ENCODE results near the gene NXNL2.

Gene NXNL2

DNA sequence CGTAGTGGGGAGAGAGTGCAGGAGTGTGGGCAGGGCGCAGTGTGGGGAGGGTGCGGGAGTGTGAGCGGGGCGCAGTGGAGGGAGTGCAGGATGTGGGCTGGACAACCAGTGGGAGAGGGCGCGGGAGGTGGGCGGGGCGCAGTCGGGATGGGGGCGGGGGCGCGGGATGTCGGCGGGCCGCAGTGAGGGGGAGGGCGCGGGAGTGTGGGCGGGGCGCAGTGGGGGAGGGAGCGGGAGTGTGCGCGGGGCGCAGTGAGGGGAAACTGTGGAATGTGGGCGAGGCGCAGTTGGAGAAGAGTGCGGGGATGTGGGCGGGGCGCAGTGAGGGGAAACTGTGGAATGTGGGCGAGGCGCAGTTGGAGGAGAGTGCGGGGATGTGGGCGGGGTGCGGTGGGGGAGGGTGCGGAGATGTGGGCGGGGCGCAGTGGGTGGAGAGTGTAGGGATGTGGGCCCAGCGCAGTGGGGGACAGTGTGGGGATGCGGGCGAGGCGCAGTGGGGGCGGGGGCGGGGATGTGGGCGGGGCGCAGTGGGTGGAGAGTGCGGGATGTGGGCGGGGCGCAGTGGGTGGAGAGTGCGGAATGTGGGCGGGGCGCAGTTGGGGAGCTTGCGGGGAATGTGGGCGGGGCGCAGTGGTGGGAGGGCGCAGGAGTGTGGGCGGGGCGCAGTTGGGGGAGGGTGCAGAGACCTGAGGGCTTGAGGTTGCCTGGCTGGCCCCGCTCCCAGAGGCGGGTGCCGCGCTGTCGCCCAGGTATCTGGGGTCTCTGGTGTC is at the start of gene NXNL2:
NXNL2 (plus strand) TSS at position 723 of the 770 bp plus-strand sequence. CDS start 257 bp downstream, outside the sequence.
- peak; percentile 47 to 92 for DNase-seq (ENCODE audit: low spot score in 2 of 2)
- in situ Hi-C loops (cut with MboI; ENCODE audit: low sequenced_read_pairs) = no loop called here
- Histone ChIP-seq H3K36me3 (replicated peaks) (no peaks in the 10 kb centered on the region), H3K9me3 (no peaks in the 10 kb centered on the region), H3K4me3 (peak within 1 kb of the TSS; percentile 43), H3K4me1 (peaks cover 6% of the 10 kb centered on the region), H3K27me3 (ENCODE audit: low read depth) (no peaks in the 10 kb centered on the region)

DNA sequence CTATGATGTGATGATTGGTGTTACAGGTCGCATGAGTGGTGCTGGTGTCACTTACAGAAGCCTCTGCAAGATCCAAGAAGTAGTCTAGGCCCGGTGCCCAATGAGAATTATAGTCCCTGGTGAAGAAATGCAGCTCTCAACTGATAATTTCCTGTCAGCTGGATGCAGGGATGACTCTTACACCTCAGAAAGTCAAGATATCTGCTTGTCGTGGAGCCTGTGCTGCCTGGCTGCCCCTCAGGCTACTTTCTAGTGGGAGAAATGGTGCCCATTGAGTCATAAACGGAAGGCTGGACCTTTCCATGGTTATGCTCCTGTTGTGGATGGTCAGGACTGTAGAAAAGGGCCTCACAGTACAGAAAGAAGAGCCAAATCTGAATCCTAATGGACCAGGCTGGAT is 46.8 kb upstream of the NXNL2 start:
- no peaks in the 10 kb centered on the region for H3K36me3 ChIP-seq (replicated peaks)
- H3K27me3 ChIP-seq (ENCODE audit: low read depth) = no peaks in the 10 kb centered on the region
- in situ Hi-C loops (cut with MboI; ENCODE audit: low sequenced_read_pairs) = no loop called here
- H3K9me3 ChIP-seq = no peaks in the 10 kb centered on the region
- no peak overlapping the region for H3K4me3 ChIP-seq
- no peaks in the 10 kb centered on the region for H3K4me1 ChIP-seq
- no peak for DNase-seq (ENCODE audit: low spot score in 2 of 2)

DNA sequence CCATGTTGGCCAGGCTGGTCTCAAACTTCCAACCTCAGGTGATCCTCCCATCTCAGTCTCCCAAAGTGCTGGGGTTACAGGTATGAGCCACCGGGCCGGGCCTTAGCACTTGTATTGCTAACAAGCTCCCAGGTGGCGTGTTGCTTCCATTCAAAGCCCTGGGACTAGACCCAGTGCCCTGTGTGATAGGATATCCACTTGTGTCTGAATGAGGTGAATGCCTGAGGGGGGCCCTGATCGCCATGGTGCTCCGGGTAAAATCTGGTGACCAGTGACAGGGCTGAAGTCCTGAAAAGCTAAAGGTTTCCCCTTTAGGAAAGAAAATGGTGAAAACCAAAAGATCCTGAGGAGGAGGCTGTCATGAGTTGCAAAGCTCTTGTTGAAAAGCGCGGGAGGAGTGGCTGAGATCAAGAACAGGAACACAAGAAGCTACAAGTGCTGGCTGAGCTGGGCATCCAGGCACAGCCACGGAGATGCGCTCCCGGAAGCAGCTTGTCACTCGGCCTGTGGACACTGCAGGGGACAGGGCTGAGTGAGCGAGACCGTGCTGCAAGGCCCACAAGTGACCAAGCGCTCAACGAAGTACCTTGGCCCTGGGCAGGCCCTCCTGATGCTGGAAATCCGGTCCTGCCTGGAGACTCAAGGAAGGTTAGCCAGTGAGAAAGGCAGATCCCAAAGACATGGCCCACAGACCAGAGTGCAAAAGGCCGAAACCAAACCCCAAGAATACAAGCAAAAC is 39.8 kb upstream of the NXNL2 start:
- in situ Hi-C loops (cut with MboI; ENCODE audit: low sequenced_read_pairs) = no loop called here
- H3K27me3 ChIP-seq (ENCODE audit: low read depth) = no peaks in the 10 kb centered on the region
- DNase-seq (ENCODE audit: low spot score in 2 of 2) = no peak
- no peaks in the 10 kb centered on the region for H3K9me3 ChIP-seq
- H3K4me3 ChIP-seq = no peak overlapping the region
- H3K36me3 ChIP-seq (replicated peaks) = no peaks in the 10 kb centered on the region
- H3K4me1 ChIP-seq = no peaks in the 10 kb centered on the region

DNA sequence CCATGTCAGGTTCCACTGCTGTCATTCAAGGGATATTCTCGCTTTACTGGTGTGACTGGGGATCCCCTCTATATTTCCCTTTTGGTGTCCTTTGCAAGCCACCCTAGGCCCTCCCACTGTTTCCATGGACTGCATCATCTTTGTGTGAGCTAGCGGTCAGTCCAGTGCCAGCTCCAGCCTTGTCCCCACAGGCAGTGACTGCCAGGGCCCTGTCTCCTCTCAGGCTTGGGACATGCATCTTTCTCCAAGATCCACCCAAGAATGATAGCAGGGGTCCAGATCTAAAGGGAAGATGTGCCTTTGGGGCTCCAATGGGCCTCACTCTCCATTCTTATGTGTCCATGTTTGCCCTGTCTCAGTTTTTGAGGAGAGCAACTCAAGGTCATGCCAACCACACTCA is 37.8 kb upstream of the NXNL2 start:
- in situ Hi-C loops (cut with MboI; ENCODE audit: low sequenced_read_pairs) = no loop called here
- H3K36me3 ChIP-seq (replicated peaks) = no peaks in the 10 kb centered on the region
- H3K4me1 ChIP-seq = no peaks in the 10 kb centered on the region
- H3K9me3 ChIP-seq = no peaks in the 10 kb centered on the region
- no peak overlapping the region for H3K4me3 ChIP-seq
- no peaks in the 10 kb centered on the region for H3K27me3 ChIP-seq (ENCODE audit: low read depth)
- no peak for DNase-seq (ENCODE audit: low spot score in 2 of 2)

DNA sequence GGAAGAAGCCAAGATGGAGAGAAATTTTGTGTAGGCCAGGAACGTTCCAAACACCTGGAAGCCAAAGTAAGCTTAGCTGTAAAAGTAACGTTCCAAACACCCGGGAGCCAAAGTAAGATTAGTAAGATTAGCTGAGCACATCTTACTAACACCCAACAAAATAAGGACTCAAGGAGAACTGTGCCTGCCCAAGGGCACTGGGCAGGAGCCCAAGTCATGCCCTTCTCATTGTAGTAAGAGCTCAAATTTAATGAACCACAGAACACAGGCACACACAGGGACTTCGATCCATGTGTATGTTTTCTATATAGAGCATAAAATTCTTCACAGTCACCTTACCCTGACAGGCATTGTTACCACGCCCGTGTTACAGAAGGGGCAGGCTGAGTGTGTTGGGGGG is 36.1 kb upstream of the NXNL2 start:
- in situ Hi-C loops (cut with MboI; ENCODE audit: low sequenced_read_pairs) = no loop called here
- Histone ChIP-seq H3K4me1 (no peaks in the 10 kb centered on the region), H3K4me3 (no peak overlapping the region), H3K36me3 (replicated peaks) (no peaks in the 10 kb centered on the region), H3K9me3 (no peaks in the 10 kb centered on the region), H3K27me3 (ENCODE audit: low read depth) (no peaks in the 10 kb centered on the region)
- no peak for DNase-seq (ENCODE audit: low spot score in 2 of 2)

DNA sequence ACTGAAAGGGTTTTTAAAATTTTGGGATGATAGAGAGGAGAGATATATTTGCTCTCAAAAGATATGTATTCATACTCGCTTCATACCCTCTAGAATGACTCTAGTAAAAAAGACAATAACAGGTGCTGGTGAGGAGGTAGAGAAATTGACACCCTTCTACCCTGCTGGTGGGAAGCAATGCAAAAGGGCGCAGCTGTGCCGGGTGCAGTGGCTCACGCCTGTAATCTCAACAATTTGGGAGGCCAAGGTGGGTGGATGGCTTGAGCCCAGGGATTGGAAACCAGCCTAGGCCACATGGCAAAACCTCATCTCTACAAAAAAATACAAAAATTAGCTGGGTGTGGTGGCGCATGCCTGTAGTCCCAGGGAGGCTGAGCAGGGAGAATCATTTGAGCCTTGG is 33.9 kb upstream of the NXNL2 start:
- no peaks in the 10 kb centered on the region for H3K9me3 ChIP-seq
- no peak for DNase-seq (ENCODE audit: low spot score in 2 of 2)
- H3K27me3 ChIP-seq (ENCODE audit: low read depth) = no peaks in the 10 kb centered on the region
- in situ Hi-C loops (cut with MboI; ENCODE audit: low sequenced_read_pairs) = no loop called here
- H3K36me3 ChIP-seq (replicated peaks) = no peaks in the 10 kb centered on the region
- no peak overlapping the region for H3K4me3 ChIP-seq
- no peaks in the 10 kb centered on the region for H3K4me1 ChIP-seq

DNA sequence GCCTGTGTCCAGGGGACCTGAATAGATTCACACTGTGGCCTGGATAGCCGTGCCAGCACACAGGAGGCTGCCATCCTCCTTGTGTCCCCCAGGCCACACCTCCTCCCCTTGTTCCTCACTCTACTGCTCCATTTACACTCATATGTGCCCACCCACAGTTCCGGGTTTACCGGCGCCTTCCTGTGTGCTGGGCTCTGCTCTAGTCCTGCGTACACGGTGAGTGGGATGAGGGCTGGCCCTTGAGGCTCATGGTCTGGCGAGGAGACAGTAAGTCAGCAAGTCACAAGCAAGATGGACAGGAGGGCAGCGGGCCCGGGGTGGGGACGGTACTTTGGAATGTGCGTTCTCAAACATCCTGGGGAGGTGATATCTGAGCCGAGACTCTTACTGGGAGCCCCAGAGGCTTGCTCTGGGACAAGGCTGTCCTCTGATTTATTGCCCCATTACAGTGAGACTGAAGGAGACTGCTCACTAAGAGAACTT is 32.4 kb upstream of the NXNL2 start:
- H3K4me3 ChIP-seq = no peak overlapping the region

DNA sequence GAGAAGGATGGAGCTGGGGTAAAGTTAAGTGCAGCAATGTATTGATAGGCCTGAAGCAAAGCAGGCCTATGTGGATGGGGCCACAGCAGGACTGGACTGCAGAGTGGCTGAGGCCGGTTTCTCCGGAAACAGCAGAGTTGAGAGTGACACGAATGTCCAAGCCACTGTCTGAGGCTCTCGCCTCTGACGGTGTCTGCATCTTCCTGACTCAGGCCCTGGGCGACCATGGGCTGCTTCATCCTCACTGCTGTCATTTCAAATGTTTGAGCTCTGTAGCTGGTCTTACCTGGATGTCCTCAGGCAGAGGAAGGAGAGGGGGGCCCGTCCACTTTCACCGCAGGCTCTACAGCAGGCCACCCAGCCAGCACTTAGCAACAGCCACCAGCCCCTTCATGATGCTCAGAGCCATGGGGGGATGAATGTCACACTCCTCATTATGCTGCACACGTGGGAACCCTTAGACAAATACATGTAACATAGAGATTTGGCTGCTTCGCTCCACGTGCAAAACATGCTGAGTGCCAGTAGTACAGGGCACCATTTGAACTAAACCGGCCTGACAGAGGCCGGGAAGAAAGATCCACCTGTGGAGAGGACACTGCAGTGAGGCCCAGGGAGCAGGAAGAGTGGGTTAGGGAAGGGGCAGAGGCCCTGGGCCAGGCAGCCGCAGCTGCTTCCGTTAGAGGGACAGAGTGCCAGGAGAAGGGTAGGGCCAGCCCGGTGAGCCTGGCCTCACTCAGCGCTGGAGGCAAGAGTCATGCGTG is 31.7 kb upstream of the NXNL2 start:
- H3K4me3 ChIP-seq = no peak overlapping the region
- no peaks in the 10 kb centered on the region for H3K27me3 ChIP-seq (ENCODE audit: low read depth)
- H3K4me1 ChIP-seq = no peaks in the 10 kb centered on the region
- no peak for DNase-seq (ENCODE audit: low spot score in 2 of 2)
- H3K9me3 ChIP-seq = no peaks in the 10 kb centered on the region
- in situ Hi-C loops (cut with MboI; ENCODE audit: low sequenced_read_pairs) = no loop called here
- no peaks in the 10 kb centered on the region for H3K36me3 ChIP-seq (replicated peaks)

More for the DNA sequence above, 32.4 kb upstream of the NXNL2 start:
- H3K36me3 ChIP-seq (replicated peaks) = no peaks in the 10 kb centered on the region
- no peaks in the 10 kb centered on the region for H3K9me3 ChIP-seq
- no peaks in the 10 kb centered on the region for H3K27me3 ChIP-seq (ENCODE audit: low read depth)
- no peak for DNase-seq (ENCODE audit: low spot score in 2 of 2)
- in situ Hi-C loops (cut with MboI; ENCODE audit: low sequenced_read_pairs) = no loop called here
- H3K4me1 ChIP-seq = no peaks in the 10 kb centered on the region

DNA sequence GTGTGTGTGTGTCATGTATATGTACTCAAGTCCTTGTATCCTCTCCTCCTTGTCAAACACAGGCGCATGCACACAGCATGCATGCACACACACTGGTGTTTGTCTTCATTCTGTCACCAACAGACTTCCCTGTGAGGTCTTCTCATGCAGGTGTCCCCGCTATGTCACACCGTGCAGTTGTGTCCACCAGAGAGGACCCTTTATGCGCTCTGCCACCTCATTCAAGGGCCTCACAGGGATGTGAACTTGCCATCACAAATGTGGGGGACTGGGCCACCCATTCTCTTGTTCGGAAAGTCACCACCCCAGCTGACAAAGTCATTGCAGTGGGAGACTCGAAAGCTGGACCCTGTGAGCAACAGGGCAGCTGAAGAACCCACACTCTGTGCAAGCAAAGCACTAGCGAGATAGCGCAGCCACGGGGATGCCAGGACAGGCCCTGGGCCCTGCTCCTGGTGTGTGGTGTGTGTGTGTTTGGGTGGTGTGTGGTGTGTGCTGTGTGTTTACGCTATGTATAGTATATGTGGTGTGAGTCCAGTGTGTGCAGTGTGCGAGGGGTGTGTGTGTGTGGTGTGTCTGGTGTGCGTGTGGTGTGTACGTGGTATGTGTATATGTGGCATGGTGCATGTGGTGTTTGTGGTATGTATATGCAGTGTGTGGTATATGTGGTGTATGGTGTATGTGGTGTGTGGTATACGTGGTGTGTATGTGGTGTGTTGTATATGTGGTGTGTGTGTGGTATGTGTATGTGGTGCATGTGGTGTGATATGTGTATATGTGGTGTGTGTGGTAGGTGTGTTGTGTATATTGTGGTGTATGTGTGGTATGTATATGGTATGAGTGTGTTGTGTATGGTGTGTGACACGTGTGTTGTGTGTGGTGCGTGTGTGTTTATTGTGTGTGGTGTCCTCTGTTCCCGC is 30.9 kb upstream of the NXNL2 start:
- no peaks in the 10 kb centered on the region for H3K9me3 ChIP-seq
- in situ Hi-C loops (cut with MboI; ENCODE audit: low sequenced_read_pairs) = no loop called here
- no peaks in the 10 kb centered on the region for H3K4me1 ChIP-seq
- H3K36me3 ChIP-seq (replicated peaks) = no peaks in the 10 kb centered on the region
- no peak overlapping the region for H3K4me3 ChIP-seq
- no peaks in the 10 kb centered on the region for H3K27me3 ChIP-seq (ENCODE audit: low read depth)
- DNase-seq (ENCODE audit: low spot score in 2 of 2) = no peak

DNA sequence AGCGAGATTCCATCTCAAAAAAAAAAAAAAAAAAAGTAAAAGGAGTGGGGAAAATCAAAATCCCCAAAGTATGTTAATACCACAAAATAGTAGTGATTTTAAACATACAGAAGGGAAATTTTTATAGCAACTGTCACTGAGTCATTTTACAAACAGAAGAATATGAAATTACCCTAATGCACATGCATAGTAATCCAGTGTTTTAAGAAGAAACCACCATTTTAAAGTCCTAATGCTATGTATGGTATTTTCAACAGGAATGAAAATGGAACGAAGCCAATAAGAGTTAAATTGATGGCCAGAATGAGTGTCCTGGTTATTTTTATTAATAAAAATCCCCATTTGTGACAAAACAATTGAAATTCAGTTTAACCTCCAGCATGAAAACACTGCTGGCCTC is 26.7 kb upstream of the NXNL2 start:
- Histone ChIP-seq H3K4me1 (no peaks in the 10 kb centered on the region), H3K9me3 (no peaks in the 10 kb centered on the region), H3K36me3 (replicated peaks) (no peaks in the 10 kb centered on the region), H3K4me3 (no peak overlapping the region), H3K27me3 (ENCODE audit: low read depth) (no peaks in the 10 kb centered on the region)
- in situ Hi-C loops (cut with MboI; ENCODE audit: low sequenced_read_pairs) = no loop called here
- DNase-seq (ENCODE audit: low spot score in 2 of 2) = no peak

DNA sequence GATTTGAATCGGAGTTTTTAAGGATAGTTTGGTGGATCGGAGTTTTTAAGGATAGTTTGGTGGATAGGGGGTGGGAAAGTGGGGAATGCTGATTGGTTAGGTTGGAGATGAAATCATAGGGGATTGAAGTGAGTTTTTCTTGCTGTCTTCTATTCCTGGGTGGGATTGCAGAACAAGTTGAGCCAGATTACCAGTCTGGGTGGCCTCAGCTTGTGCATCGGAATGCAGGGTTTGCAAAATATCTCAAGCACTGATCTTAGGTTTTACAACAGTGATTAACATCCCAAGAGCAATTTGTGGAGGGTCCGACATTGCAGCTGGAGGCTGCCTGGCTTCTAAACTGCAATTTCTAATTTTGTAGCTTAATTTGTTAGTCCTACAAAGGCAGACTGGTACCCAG is 23.1 kb upstream of the NXNL2 start:
- Histone ChIP-seq H3K27me3 (ENCODE audit: low read depth) (no peaks in the 10 kb centered on the region), H3K4me3 (no peak overlapping the region), H3K9me3 (no peaks in the 10 kb centered on the region), H3K36me3 (replicated peaks) (no peaks in the 10 kb centered on the region), H3K4me1 (no peaks in the 10 kb centered on the region)
- no peak for DNase-seq (ENCODE audit: low spot score in 2 of 2)
- in situ Hi-C loops (cut with MboI; ENCODE audit: low sequenced_read_pairs) = no loop called here

DNA sequence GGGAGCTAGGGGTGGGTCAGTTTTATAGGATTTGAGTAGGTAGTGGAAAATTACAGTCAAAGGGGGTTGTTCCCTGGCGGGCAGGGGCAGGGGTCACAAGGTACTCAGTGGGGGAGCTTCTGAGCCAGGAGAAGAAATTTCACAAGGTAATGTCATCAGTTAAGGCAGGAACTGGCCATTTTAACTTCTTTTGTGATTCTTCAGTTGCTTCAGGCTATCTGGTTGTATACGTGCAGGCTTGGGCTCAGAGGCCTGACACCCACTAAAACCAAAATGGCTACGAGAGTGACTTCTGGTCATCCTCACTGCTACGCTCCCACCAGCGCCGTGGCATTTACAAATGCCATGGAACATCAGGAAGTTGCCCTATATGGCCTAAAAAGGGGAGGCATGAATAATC is 20.7 kb upstream of the NXNL2 start:
- H3K27me3 ChIP-seq (ENCODE audit: low read depth) = no peaks in the 10 kb centered on the region
- no peak for DNase-seq (ENCODE audit: low spot score in 2 of 2)
- in situ Hi-C loops (cut with MboI; ENCODE audit: low sequenced_read_pairs) = no loop called here
- H3K4me1 ChIP-seq = no peaks in the 10 kb centered on the region
- H3K4me3 ChIP-seq = no peak overlapping the region
- no peaks in the 10 kb centered on the region for H3K36me3 ChIP-seq (replicated peaks)
- H3K9me3 ChIP-seq = no peaks in the 10 kb centered on the region

DNA sequence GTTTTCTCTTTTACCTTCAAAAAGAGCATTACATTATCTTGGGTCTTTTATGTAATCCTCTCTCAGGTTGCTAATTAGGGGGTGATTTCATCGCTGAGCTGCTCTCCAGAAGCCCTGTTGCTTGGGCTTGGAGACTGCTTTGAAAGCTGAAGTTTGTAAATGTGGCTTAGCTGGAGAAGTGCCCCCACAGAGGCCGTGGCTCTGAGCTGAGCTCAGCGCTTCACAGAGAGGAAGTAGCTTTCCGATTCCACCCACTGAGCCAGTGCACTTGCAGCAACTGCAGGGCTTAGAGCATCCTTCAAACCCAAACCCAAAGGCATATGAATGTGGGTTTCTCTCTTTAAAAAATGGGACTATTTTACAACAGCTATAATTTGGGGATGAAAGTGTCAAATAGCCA is 13.7 kb upstream of the NXNL2 start:
- H3K36me3 ChIP-seq (replicated peaks) = no peaks in the 10 kb centered on the region
- no peak overlapping the region for H3K4me3 ChIP-seq
- DNase-seq (ENCODE audit: low spot score in 2 of 2) = no peak
- no peaks in the 10 kb centered on the region for H3K27me3 ChIP-seq (ENCODE audit: low read depth)
- in situ Hi-C loops (cut with MboI; ENCODE audit: low sequenced_read_pairs) = no loop called here
- no peaks in the 10 kb centered on the region for H3K9me3 ChIP-seq
- no peaks in the 10 kb centered on the region for H3K4me1 ChIP-seq

Measured in HAP-1 (cell line).